Neural progenitor cell (in vitro differentiated cells): ENCODE measurements around the gene MKLN1. TPM values are rescaled to one million over a fixed set of nuclear protein-coding genes. Genes with fewer than 3 reads are reported as not detected.

Experiments used
- DNase-seq: peaks from one replicate; pipeline ENCODE4 v3.0.0-alpha.2; 2016; ENCODE audit warnings: low spot score
- H2AFZ ChIP-seq: fragments of 200-600 bp; sonication (generic); replicated peaks from 2 replicates; pipeline ENCODE4 v1.6.1; 2016; ENCODE audit warnings: antibody characterized with exemption
- H3F3A ChIP-seq: fragments of 200-600 bp; sonication (generic); 2 replicates; pipeline ENCODE4 v1.6.1; 2016; ENCODE audit warnings: antibody characterized with exemption, low read depth
- H3K27ac ChIP-seq: fragments of 200-600 bp; sonication (generic); 2 replicates; pipeline ENCODE4 v1.5.1; 2016; ENCODE audit warnings: mild to moderate bottlenecking
- H3K27me3 ChIP-seq: fragments of 200-600 bp; sonication (generic); 2 replicates; pipeline ENCODE4 v1.6.1; 2016; ENCODE audit warnings: mild to moderate bottlenecking, moderate library complexity
- H3K36me3 ChIP-seq: fragments of 200-600 bp; sonication (generic); 2 replicates; pipeline ENCODE4 v1.5.1; 2016
- H3K4me1 ChIP-seq: fragments of 200-600 bp; sonication (generic); 2 replicates; pipeline ENCODE4 v1.6.1; 2016; ENCODE audit warnings: mixed run types
- H3K4me2 ChIP-seq: fragments of 200-600 bp; sonication (generic); 2 replicates; pipeline ENCODE4 v1.6.1; 2016
- H3K4me3 ChIP-seq: fragments of 200-600 bp; sonication (generic); 2 replicates; pipeline ENCODE4 v1.5.1; 2016
- H3K79me2 ChIP-seq: fragments of 200-600 bp; sonication (generic); 2 replicates; pipeline ENCODE4 v1.6.1; 2016; ENCODE audit warnings: low read depth
- H3K9ac ChIP-seq: fragments of 200-600 bp; sonication (generic); 2 replicates; pipeline ENCODE4 v1.6.1; 2016
- H3K9me3 ChIP-seq: fragments of 200-600 bp; sonication (generic); 2 replicates; pipeline ENCODE4 v1.5.1; 2016; ENCODE audit warnings: low read depth
- H4K20me1 ChIP-seq: fragments of 200-600 bp; sonication (generic); 2 replicates; pipeline ENCODE4 v1.6.1; 2016; ENCODE audit warnings: low read depth
- H3K27ac Mint-ChIP-seq: 3 replicates; pipeline ENCODE4 v1.8.0; 2021; ENCODE audit warnings: mixed read lengths
- H3K27me3 Mint-ChIP-seq: 2 replicates; pipeline ENCODE4 v1.8.0; 2022; ENCODE audit warnings: low read depth, mild to moderate bottlenecking, inconsistent platforms, moderate library complexity, mixed read lengths; ENCODE audit not compliant: insufficient read depth
- H3K36me3 Mint-ChIP-seq: 3 replicates; pipeline ENCODE4 v1.8.0; 2021; ENCODE audit warnings: mixed read lengths
- H3K4me1 Mint-ChIP-seq: 3 replicates; pipeline ENCODE4 v1.8.0; 2021; ENCODE audit warnings: mixed read lengths
- H3K4me3 Mint-ChIP-seq: 3 replicates; pipeline ENCODE4 v1.8.0; 2021; ENCODE audit warnings: mild to moderate bottlenecking, moderate library complexity, mixed read lengths
- H3K9me3 Mint-ChIP-seq: 3 replicates; pipeline ENCODE4 v1.8.0; 2020; ENCODE audit warnings: mixed read lengths
- EZH2 ChIP-seq: fragments of 200-600 bp; sonication (generic); IDR thresholded peaks from 2 replicates; pipeline ENCODE4 v1.6.1; 2017; ENCODE audit warnings: antibody characterized with exemption, mild to moderate bottlenecking, moderate library complexity
- EZH2phosphoT487 ChIP-seq: fragments of 200-600 bp; sonication (generic); IDR thresholded peaks from 2 replicates; pipeline ENCODE4 v1.6.1; 2017; ENCODE audit warnings: antibody characterized with exemption
- total RNA-seq: library from RNA; depleted of rRNA; stranded (reverse); fragments of >200 nt; gene quantifications from 2 replicates; pipeline ENCODE4 v1.2.3, GENCODE V29; 2015; ENCODE audit warnings: low replicate concordance
- TF ChIP-seq, protein P1 (sequence below): fragments of 200-600 bp; sonication (generic); IDR thresholded peaks from 2 replicates; pipeline ENCODE4 v1.5.1; 2017; ENCODE audit warnings: antibody characterized with exemption, mild to moderate bottlenecking

Gene MKLN1
- total RNA-seq, 1 donor from 2014 or later = 60.9 TPM

GRCh38 chr7:131370523-131370968, 42.9 kb downstream of the MKLN1 start:
- Histone ChIP-seq H3K9ac (no peak overlapping the region), H3K4me1 (peaks cover 7% of the 10 kb centered on the region), H3K4me2 (peak overlapping the region; percentile 4), H3K36me3 (no peaks in the 10 kb centered on the region), H3K4me3 (no peak overlapping the region), H3K27ac (no peak overlapping the region), H3K27me3 (no peaks in the 10 kb centered on the region), H3K79me2 (peaks cover 100% of the 10 kb centered on the region), H4K20me1 (peaks cover 61% of the 10 kb centered on the region), H3K9me3 (no peaks in the 10 kb centered on the region), H2AFZ (no peak overlapping the region), H3F3A (peaks cover 16% of the 10 kb centered on the region)
- no peak for TF ChIP-seq EZH2
- TF ChIP-seq, protein P1, sequence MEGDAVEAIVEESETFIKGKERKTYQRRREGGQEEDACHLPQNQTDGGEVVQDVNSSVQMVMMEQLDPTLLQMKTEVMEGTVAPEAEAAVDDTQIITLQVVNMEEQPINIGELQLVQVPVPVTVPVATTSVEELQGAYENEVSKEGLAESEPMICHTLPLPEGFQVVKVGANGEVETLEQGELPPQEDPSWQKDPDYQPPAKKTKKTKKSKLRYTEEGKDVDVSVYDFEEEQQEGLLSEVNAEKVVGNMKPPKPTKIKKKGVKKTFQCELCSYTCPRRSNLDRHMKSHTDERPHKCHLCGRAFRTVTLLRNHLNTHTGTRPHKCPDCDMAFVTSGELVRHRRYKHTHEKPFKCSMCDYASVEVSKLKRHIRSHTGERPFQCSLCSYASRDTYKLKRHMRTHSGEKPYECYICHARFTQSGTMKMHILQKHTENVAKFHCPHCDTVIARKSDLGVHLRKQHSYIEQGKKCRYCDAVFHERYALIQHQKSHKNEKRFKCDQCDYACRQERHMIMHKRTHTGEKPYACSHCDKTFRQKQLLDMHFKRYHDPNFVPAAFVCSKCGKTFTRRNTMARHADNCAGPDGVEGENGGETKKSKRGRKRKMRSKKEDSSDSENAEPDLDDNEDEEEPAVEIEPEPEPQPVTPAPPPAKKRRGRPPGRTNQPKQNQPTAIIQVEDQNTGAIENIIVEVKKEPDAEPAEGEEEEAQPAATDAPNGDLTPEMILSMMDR = no peak
- TF ChIP-seq EZH2phosphoT487 = no peak
- peaks cover 16% of the 10 kb centered on the region for H3K9me3 Mint-ChIP-seq
- H3K4me3 Mint-ChIP-seq = no peak overlapping the region
- peaks cover 11% of the 10 kb centered on the region for H3K36me3 Mint-ChIP-seq
- H3K4me1 Mint-ChIP-seq = no peaks in the 10 kb centered on the region
- peak; percentile 21 for DNase-seq
- H3K27ac Mint-ChIP-seq = no peak overlapping the region
- H3K27me3 Mint-ChIP-seq = no peaks in the 10 kb centered on the region

GRCh38 chr7:131371411-131371810, 43.7 kb downstream of the MKLN1 start:
- Histone ChIP-seq H2AFZ (no peak overlapping the region), H3K27me3 (no peaks in the 10 kb centered on the region), H3K9ac (no peak overlapping the region), H3K36me3 (no peaks in the 10 kb centered on the region), H4K20me1 (peaks cover 58% of the 10 kb centered on the region), H3K4me2 (no peak overlapping the region), H3K9me3 (no peaks in the 10 kb centered on the region), H3K4me3 (no peak overlapping the region), H3K4me1 (peaks cover 7% of the 10 kb centered on the region), H3K79me2 (peaks cover 99% of the 10 kb centered on the region), H3F3A (peaks cover 16% of the 10 kb centered on the region), H3K27ac (no peak overlapping the region)
- H3K36me3 Mint-ChIP-seq = peaks cover 11% of the 10 kb centered on the region
- no peak overlapping the region for H3K4me3 Mint-ChIP-seq
- H3K9me3 Mint-ChIP-seq = peaks cover 12% of the 10 kb centered on the region
- H3K27me3 Mint-ChIP-seq = no peaks in the 10 kb centered on the region
- no peaks in the 10 kb centered on the region for H3K4me1 Mint-ChIP-seq
- H3K27ac Mint-ChIP-seq = no peak overlapping the region
- no peak for TF ChIP-seq EZH2phosphoT487
- TF ChIP-seq EZH2 = no peak
- TF ChIP-seq, protein P1 = no peak
- no peak for DNase-seq

GRCh38 chr7:131372554-131372953, 44.9 kb downstream of the MKLN1 start:
- Histone ChIP-seq H3K27me3 (no peaks in the 10 kb centered on the region), H3F3A (peaks cover 16% of the 10 kb centered on the region), H3K9me3 (no peaks in the 10 kb centered on the region), H3K36me3 (no peaks in the 10 kb centered on the region), H3K4me3 (no peak overlapping the region), H4K20me1 (peaks cover 61% of the 10 kb centered on the region), H3K27ac (no peak overlapping the region), H3K4me1 (peaks cover 7% of the 10 kb centered on the region), H3K9ac (no peak overlapping the region), H2AFZ (no peak overlapping the region), H3K79me2 (peaks cover 99% of the 10 kb centered on the region), H3K4me2 (no peak overlapping the region)
- H3K27ac Mint-ChIP-seq = no peak overlapping the region
- DNase-seq = no peak
- H3K4me3 Mint-ChIP-seq = no peak overlapping the region
- no peak for TF ChIP-seq EZH2phosphoT487
- TF ChIP-seq, protein P1 = no peak
- no peak for TF ChIP-seq EZH2
- peaks cover 10% of the 10 kb centered on the region for H3K9me3 Mint-ChIP-seq
- H3K27me3 Mint-ChIP-seq = no peaks in the 10 kb centered on the region
- no peaks in the 10 kb centered on the region for H3K4me1 Mint-ChIP-seq
- peaks cover 16% of the 10 kb centered on the region for H3K36me3 Mint-ChIP-seq
